OCI-LY3 (cell line): Measurements from ENCODE around the gene CUBN.

Experiments used
- EZH2phosphoT487 ChIP-seq: fragments of 200-600 bp; shearing (Covaris generic); IDR thresholded peaks from 2 replicates; pipeline ENCODE4 v1.6.1; 2018; ENCODE audit warnings: antibody characterized with exemption, mixed run types, low read depth
- TF ChIP-seq, protein P1 (sequence below): fragments of 200-600, 300-600 bp; sonication (generic); IDR thresholded peaks from 2 replicates; pipeline ENCODE4 v1.5.1; 2014; ENCODE audit warnings: antibody characterized with exemption, low read length, low read depth

DNA sequence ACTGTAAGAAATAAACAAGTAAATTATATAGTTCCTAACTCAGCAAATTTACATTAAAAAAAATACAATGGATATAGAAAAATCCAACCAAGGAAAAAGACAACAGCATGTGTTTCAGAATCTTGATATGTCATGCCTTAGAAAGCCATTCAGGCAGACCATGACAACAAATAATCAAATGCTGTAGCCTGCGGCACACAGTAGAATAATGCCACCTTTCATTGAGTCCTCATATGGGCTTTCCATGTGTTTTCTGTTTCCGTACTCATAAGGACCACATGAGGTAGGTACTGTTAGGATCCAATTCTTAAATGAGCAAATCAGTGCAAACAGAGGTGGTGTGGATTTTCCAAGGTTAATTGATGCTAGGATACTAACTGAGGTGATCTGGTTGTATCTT, 138.6 kb downstream of the CUBN start:
- TF ChIP-seq, protein P1, sequence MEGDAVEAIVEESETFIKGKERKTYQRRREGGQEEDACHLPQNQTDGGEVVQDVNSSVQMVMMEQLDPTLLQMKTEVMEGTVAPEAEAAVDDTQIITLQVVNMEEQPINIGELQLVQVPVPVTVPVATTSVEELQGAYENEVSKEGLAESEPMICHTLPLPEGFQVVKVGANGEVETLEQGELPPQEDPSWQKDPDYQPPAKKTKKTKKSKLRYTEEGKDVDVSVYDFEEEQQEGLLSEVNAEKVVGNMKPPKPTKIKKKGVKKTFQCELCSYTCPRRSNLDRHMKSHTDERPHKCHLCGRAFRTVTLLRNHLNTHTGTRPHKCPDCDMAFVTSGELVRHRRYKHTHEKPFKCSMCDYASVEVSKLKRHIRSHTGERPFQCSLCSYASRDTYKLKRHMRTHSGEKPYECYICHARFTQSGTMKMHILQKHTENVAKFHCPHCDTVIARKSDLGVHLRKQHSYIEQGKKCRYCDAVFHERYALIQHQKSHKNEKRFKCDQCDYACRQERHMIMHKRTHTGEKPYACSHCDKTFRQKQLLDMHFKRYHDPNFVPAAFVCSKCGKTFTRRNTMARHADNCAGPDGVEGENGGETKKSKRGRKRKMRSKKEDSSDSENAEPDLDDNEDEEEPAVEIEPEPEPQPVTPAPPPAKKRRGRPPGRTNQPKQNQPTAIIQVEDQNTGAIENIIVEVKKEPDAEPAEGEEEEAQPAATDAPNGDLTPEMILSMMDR, result no peak
- TF ChIP-seq EZH2phosphoT487, result no peak
